GM12878 (cell line): ENCODE data around the gene ZNF782. TPM values are rescaled to one million over a fixed set of nuclear protein-coding genes. Genes with fewer than 3 reads are reported as not detected.

Experiments used
- BHLHE40 ChIP-seq, 2 experiments: fragments of 450-650 bp in 1 of 2; IDR thresholded peaks; 2 replicates each; pipeline ENCODE4 v1.6.1; 2011 to 2017; ENCODE audit warnings: low read depth in 2 of 2, borderline replicate concordance in 1 of 2, improper control_type of control experiment in 1 of 2, low read length in 1 of 2, mild to moderate bottlenecking in 1 of 2
- CHD2 ChIP-seq: IDR thresholded peaks from 2 replicates; pipeline ENCODE4 v1.6.1; 2011; ENCODE audit warnings: low read depth, low read length, improper control_type of control experiment, borderline replicate concordance
- CREB1 ChIP-seq: IDR thresholded peaks from 2 replicates; pipeline ENCODE4 v1.6.1; 2012; ENCODE audit warnings: low read depth, mild to moderate bottlenecking, inconsistent platforms
- HDGF ChIP-seq: fragments of 450-650 bp; IDR thresholded peaks from 2 replicates; pipeline ENCODE4 v1.6.1; 2016; ENCODE audit warnings: antibody characterized with exemption
- IKZF2 ChIP-seq, 2 experiments: fragments of 450-650 bp; IDR thresholded peaks; 2 replicates each; pipeline ENCODE4 v1.6.1; 2017; ENCODE audit warnings: mild to moderate bottlenecking in 2 of 2, moderate library complexity in 2 of 2
- NR2C1 ChIP-seq: fragments of 450-650 bp; IDR thresholded peaks from 2 replicates; pipeline ENCODE4 v1.6.1; 2017; ENCODE audit warnings: antibody characterized with exemption, mild to moderate bottlenecking, moderate library complexity
- NR2C2 ChIP-seq: IDR thresholded peaks from 2 replicates; pipeline ENCODE4 v1.6.1; 2011; ENCODE audit warnings: borderline replicate concordance, low read depth; ENCODE audit not compliant: control insufficient read depth, insufficient read length
- POU2F2 ChIP-seq: IDR thresholded peaks from 3 replicates; pipeline ENCODE4 v1.6.1; 2011; ENCODE audit warnings: low read depth, mild to moderate bottlenecking, low read length, borderline replicate concordance
- SIX5 ChIP-seq: IDR thresholded peaks from 2 replicates; pipeline ENCODE4 v1.6.1; 2011; ENCODE audit warnings: mild to moderate bottlenecking, low read depth, low read length, moderate library complexity; ENCODE audit not compliant: severe bottlenecking
- TAF1 ChIP-seq: IDR thresholded peaks from 2 replicates; pipeline ENCODE4 v1.6.1; 2011; ENCODE audit warnings: mild to moderate bottlenecking, low read depth, low read length, borderline replicate concordance
- TCF12 ChIP-seq: IDR thresholded peaks from 2 replicates; pipeline ENCODE4 v1.6.1; 2011; ENCODE audit warnings: low read depth, mild to moderate bottlenecking, low read length
- polyA plus RNA-seq, 11 experiments: library from polyadenylated mRNA; depleted of rRNA in 4 of 11; unstranded in 6 of 11; stranded (reverse) in 5 of 11; fragments of >200 nt; fragmentation: Nextera tagmentation in 4 of 11; fragmentation: Illumina TruSeq in 1 of 11; extraction: Ambion mirVana in 4 of 11; extraction: Trizol in 1 of 11; gene quantifications; 1 replicate in 1 of 11; 2 replicates in 10 of 11; pipeline versions ENCODE4 v1.2.1 to v1.2.3, GENCODE V29; 2011 to 2016; ENCODE audit warnings: inconsistent platforms in 2 of 11, missing spikeins in 2 of 11, low read depth in 1 of 11
- total RNA-seq, 4 experiments: library from RNA; depleted of rRNA in 3 of 4; stranded (reverse); fragments of >200 nt in 3 of 4; fragmentation: Illumina TruSeq in 1 of 4; extraction: Trizol in 1 of 4; gene quantifications; 2 replicates each; pipeline versions ENCODE4 v1.2.1 to v1.2.3, GENCODE V29; 2013 to 2021
- TF ChIP-seq, protein P1 (sequence below): fragments of 450-650 bp; IDR thresholded peaks from 2 replicates; pipeline ENCODE4 v1.6.1; 2016; ENCODE audit warnings: mild to moderate bottlenecking, moderate library complexity, borderline replicate concordance
- TF ChIP-seq, protein P2 (sequence below): IDR thresholded peaks from 2 replicates; pipeline ENCODE4 v1.6.1; 2012; ENCODE audit warnings: low read depth, low read length, improper control_type of control experiment
- TF ChIP-seq, protein P3 (sequence below): IDR thresholded peaks from 2 replicates; pipeline ENCODE4 v1.6.1; 2012; ENCODE audit warnings: improper control_type of control experiment, low read depth, low read length; ENCODE audit not compliant: insufficient replicate concordance

The ZNF782 gene
- total and polyA plus RNA-seq, 10 of the 15 experiments (the other 5 are each of a cell fraction or from before 2014, with no cell fraction given): 0.55 to 7.8 (median 4.5) TPM

DNA sequence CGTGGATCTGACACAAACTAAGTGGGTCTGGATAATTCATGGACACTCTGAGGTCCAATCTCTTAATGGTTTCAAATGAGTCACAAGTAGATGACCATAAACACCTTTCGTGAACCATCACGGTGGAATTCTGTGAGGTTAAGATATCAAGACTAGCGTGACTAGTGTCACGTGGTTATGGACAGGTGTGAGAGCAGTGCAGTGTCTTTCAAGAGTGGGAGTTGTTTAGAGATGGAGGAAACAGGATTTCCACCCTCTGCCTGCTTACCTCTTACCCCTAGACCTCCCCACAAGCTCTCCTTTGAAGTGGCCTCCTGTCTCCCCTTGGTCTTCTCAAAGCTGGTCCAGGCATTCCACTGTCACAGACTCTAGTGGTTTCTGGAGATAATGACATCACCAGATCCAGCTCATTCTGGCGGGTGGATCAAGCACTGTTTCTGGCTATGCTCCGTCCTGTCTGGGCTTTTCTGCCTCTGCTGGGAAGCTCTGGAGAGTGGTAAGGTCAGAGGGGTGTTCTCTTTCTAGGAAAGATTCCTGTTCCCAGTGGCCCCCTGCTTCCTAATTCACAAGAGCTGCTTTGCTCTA, 20.0 kb upstream of the ZNF782 start (continued):
- peak in 1 of 2 experiments; percentile 45; a peak in 2 of 4 replicates for TF ChIP-seq BHLHE40 (IDR thresholded peaks at IDR 0.05; ENCODE audit: borderline replicate concordance in 1 of 2, low read depth in 2 of 2, low read length in 1 of 2)
- no peak for TF ChIP-seq CREB1
- TF ChIP-seq NR2C2: no peak
- no peak for TF ChIP-seq IKZF2 (IDR thresholded peaks at IDR 0.05)
- no peak for TF ChIP-seq NR2C1
- TF ChIP-seq SIX5: no peak
- TF ChIP-seq, protein P1, sequence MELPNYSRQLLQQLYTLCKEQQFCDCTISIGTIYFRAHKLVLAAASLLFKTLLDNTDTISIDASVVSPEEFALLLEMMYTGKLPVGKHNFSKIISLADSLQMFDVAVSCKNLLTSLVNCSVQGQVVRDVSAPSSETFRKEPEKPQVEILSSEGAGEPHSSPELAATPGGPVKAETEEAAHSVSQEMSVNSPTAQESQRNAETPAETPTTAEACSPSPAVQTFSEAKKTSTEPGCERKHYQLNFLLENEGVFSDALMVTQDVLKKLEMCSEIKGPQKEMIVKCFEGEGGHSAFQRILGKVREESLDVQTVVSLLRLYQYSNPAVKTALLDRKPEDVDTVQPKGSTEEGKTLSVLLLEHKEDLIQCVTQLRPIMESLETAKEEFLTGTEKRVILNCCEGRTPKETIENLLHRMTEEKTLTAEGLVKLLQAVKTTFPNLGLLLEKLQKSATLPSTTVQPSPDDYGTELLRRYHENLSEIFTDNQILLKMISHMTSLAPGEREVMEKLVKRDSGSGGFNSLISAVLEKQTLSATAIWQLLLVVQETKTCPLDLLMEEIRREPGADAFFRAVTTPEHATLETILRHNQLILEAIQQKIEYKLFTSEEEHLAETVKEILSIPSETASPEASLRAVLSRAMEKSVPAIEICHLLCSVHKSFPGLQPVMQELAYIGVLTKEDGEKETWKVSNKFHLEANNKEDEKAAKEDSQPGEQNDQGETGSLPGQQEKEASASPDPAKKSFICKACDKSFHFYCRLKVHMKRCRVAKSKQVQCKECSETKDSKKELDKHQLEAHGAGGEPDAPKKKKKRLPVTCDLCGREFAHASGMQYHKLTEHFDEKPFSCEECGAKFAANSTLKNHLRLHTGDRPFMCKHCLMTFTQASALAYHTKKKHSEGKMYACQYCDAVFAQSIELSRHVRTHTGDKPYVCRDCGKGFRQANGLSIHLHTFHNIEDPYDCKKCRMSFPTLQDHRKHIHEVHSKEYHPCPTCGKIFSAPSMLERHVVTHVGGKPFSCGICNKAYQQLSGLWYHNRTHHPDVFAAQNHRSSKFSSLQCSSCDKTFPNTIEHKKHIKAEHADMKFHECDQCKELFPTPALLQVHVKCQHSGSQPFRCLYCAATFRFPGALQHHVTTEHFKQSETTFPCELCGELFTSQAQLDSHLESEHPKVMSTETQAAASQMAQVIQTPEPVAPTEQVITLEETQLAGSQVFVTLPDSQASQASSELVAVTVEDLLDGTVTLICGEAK: no peak
- TF ChIP-seq, protein P2, sequence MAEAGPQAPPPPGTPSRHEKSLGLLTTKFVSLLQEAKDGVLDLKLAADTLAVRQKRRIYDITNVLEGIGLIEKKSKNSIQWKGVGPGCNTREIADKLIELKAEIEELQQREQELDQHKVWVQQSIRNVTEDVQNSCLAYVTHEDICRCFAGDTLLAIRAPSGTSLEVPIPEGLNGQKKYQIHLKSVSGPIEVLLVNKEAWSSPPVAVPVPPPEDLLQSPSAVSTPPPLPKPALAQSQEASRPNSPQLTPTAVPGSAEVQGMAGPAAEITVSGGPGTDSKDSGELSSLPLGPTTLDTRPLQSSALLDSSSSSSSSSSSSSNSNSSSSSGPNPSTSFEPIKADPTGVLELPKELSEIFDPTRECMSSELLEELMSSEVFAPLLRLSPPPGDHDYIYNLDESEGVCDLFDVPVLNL: no peak
- TF ChIP-seq POU2F2: 0 out of 3 replicates have a peak, but pooled peaks have one; percentile 10
- TF ChIP-seq TAF1: no peak
- TF ChIP-seq CHD2: no peak
- TF ChIP-seq, protein P3, sequence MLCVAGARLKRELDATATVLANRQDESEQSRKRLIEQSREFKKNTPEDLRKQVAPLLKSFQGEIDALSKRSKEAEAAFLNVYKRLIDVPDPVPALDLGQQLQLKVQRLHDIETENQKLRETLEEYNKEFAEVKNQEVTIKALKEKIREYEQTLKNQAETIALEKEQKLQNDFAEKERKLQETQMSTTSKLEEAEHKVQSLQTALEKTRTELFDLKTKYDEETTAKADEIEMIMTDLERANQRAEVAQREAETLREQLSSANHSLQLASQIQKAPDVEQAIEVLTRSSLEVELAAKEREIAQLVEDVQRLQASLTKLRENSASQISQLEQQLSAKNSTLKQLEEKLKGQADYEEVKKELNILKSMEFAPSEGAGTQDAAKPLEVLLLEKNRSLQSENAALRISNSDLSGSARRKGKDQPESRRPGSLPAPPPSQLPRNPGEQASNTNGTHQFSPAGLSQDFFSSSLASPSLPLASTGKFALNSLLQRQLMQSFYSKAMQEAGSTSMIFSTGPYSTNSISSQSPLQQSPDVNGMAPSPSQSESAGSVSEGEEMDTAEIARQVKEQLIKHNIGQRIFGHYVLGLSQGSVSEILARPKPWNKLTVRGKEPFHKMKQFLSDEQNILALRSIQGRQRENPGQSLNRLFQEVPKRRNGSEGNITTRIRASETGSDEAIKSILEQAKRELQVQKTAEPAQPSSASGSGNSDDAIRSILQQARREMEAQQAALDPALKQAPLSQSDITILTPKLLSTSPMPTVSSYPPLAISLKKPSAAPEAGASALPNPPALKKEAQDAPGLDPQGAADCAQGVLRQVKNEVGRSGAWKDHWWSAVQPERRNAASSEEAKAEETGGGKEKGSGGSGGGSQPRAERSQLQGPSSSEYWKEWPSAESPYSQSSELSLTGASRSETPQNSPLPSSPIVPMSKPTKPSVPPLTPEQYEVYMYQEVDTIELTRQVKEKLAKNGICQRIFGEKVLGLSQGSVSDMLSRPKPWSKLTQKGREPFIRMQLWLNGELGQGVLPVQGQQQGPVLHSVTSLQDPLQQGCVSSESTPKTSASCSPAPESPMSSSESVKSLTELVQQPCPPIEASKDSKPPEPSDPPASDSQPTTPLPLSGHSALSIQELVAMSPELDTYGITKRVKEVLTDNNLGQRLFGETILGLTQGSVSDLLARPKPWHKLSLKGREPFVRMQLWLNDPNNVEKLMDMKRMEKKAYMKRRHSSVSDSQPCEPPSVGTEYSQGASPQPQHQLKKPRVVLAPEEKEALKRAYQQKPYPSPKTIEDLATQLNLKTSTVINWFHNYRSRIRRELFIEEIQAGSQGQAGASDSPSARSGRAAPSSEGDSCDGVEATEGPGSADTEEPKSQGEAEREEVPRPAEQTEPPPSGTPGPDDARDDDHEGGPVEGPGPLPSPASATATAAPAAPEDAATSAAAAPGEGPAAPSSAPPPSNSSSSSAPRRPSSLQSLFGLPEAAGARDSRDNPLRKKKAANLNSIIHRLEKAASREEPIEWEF: no peak
- no peak for TF ChIP-seq HDGF
- TF ChIP-seq TCF12: peak; percentile 65; the same call in 1 of the 2 replicates
